Activated B cell treated with CpG ODN at 0.5 μM for 24 hours (primary cell): ENCODE data around the gene SMPD3. TPM values are rescaled to one million over a fixed set of nuclear protein-coding genes. Genes with fewer than 3 reads are reported as not detected.

ENCODE experiments used
- ATAC-seq: fragments of 200-7000 bp; cut with Tn5 transposase; one replicate; pipeline ENCODE4 v1.10.0; 2021; ENCODE audit warnings: low read depth, mild to moderate bottlenecking, moderate library complexity
- CTCF ChIA-PET: fragments of 350-600 bp; sonication (Branson Sonifier 250); formaldehyde crosslinking; loops from one replicate; lab custom pipeline; 2021; ENCODE audit warnings: antibody characterized with exemption; lab: Charles Lee
- POLR2A ChIA-PET: fragments of 350-600 bp; sonication (Branson Sonifier 250); formaldehyde crosslinking; loops from one replicate; lab custom pipeline; 2021; ENCODE audit warnings: antibody characterized with exemption; lab: Charles Lee
- DNase-seq: peaks from one replicate; pipeline ENCODE4 v3.0.0; 2022
- H3K27ac Mint-ChIP-seq: one replicate; pipeline ENCODE4 v1.8.0; 2020; ENCODE audit warnings: mixed read lengths
- H3K27me3 Mint-ChIP-seq: one replicate; pipeline ENCODE4 v1.8.0; 2021; ENCODE audit warnings: mixed read lengths
- H3K36me3 Mint-ChIP-seq: one replicate; pipeline ENCODE4 v1.8.0; 2021; ENCODE audit warnings: low read depth, mixed read lengths
- H3K4me1 Mint-ChIP-seq: one replicate; pipeline ENCODE4 v1.8.0; 2021; ENCODE audit warnings: mixed read lengths
- H3K4me3 Mint-ChIP-seq: one replicate; pipeline ENCODE4 v1.8.0; 2020; ENCODE audit warnings: mild to moderate bottlenecking, mixed read lengths
- H3K9me3 Mint-ChIP-seq: one replicate; pipeline ENCODE4 v1.8.0; 2020; ENCODE audit warnings: mixed read lengths
- CTCF ChIP-seq: fragments of 200-600 bp; IDR thresholded peaks from one replicate; pipeline ENCODE4 v1.8.0; 2022; ENCODE audit warnings: antibody characterized with exemption, mild to moderate bottlenecking
- intact Hi-C: fragments of 100-400 bp; cut with micrococcal nuclease; formaldehyde crosslinking; loops from one replicate; pipeline ENCODE4 v1.15.1; 2024
- total RNA-seq: library from RNA; stranded (reverse); gene quantifications from 2 replicates; pipeline ENCODE4 v1.2.3, GENCODE V29; 2022

SMPD3 gene
- total RNA-seq, 1 donor from 2014 or later = 0.35 TPM

- no peak for ATAC-seq
- Mint-ChIP-seq H3K4me1 (peaks cover 3% of the 10 kb centered on the region), H3K9me3 (no peaks in the 10 kb centered on the region), H3K27me3 (no peaks in the 10 kb centered on the region), H3K4me3 (no peak overlapping the region), H3K36me3 (no peaks in the 10 kb centered on the region), H3K27ac (no peak overlapping the region)
- DNase-seq = no peak
- intact Hi-C loops = no loop called here
- CTCF ChIA-PET = interaction anchor here (1.3 kb wide), 1 partner anchor 31 kb away, joined by 3 read pairs; no protein-coding TSS in a partner anchor
- POLR2A ChIA-PET = no interaction called here
- no peak for TF ChIP-seq CTCF
Observed at GRCh38 chr16:68479271-68479670, 31.0 kb upstream of the SMPD3 start.

GRCh38 chr16:68478526-68479250 is 30.4 kb upstream of the SMPD3 start:
- no peak for DNase-seq
- ChIA-PET CTCF (interaction anchor here (1.3 kb wide), 1 partner anchor 32 kb away, joined by 3 read pairs; no protein-coding TSS in a partner anchor), POLR2A (no interaction called here)
- intact Hi-C loops = no loop called here
- peaks cover 5% of the 10 kb centered on the region for H3K4me1 Mint-ChIP-seq
- ATAC-seq = no peak
- H3K27me3 Mint-ChIP-seq = no peaks in the 10 kb centered on the region
- no peaks in the 10 kb centered on the region for H3K36me3 Mint-ChIP-seq
- H3K4me3 Mint-ChIP-seq = no peak overlapping the region
- no peaks in the 10 kb centered on the region for H3K9me3 Mint-ChIP-seq
- H3K27ac Mint-ChIP-seq = no peak overlapping the region
- TF ChIP-seq CTCF = no peak

DNA sequence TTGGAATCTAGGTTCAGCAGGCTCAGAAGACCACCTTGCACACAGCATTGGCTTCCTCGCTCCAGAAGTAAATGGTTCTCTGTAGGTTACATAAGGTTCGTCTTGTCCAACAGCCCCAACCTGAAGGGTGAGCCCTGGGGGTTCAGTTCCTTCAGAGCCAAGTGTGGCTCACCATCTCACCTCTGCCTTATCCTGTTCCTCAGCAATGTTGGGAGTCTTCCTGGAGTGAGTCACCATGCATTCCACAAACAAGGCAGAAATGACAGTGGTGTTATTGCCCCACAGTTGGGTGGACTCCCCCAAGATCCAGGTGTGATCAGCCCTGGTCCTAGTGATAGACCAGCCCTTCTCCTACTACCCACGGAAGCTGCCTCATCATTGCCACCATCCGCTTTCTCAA is 26.8 kb upstream of the SMPD3 start:
- TF ChIP-seq CTCF = no peak
- DNase-seq (no peak), ATAC-seq (no peak)
- ChIA-PET POLR2A (no interaction called here), CTCF (no interaction called here)
- intact Hi-C loops = no loop called here
- no peaks in the 10 kb centered on the region for H3K27me3 Mint-ChIP-seq
- no peak overlapping the region for H3K4me3 Mint-ChIP-seq
- no peaks in the 10 kb centered on the region for H3K9me3 Mint-ChIP-seq
- peaks cover 29% of the 10 kb centered on the region for H3K4me1 Mint-ChIP-seq
- no peaks in the 10 kb centered on the region for H3K36me3 Mint-ChIP-seq
- H3K27ac Mint-ChIP-seq = no peak overlapping the region

DNA sequence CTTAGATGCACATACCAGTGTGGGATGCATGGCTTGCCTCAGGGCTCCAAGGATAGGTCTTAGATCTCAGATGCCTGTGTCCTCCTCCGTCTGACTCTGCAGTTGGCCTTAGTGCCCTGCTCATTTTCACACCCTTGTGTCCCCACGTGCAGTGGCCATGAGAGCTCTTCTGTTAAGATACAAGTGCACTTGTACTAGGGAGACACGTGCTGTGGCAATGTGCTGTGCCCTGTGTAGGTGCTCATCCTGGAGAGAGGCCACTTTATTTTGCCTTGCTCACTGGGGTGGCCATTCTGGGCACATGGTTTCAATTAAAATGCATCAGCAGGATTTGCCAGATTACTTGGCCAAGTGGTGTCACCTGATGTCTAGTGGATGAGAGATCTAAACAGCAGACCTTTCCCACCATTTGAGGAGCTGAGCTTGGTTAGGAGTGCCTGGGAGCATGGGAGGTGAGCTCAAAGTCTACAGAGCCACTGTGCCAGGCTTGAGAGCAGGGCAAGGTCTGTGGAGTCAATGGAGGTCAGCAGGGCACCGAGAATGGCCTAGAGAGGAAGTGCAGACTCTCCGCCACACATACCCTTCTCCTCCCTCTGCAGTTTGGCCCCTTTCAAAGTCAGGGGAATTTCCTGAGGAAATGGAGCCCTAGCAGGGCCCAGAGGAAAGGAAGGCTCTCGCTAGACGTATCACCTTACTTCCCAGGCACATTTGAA is 25.2 kb upstream of the SMPD3 start:
- H3K27me3 Mint-ChIP-seq = no peaks in the 10 kb centered on the region
- CTCF ChIA-PET = no interaction called here
- no peak for TF ChIP-seq CTCF
- H3K4me1 Mint-ChIP-seq = peaks cover 39% of the 10 kb centered on the region
- no peaks in the 10 kb centered on the region for H3K36me3 Mint-ChIP-seq
- DNase-seq (no peak), ATAC-seq (no peak)
- POLR2A ChIA-PET = interaction anchor here (1.0 kb wide), 1 partner anchor 21 kb away, joined by 3 read pairs; no protein-coding TSS in a partner anchor
- intact Hi-C loops = no loop called here
- H3K4me3 Mint-ChIP-seq = no peak overlapping the region
- no peak overlapping the region for H3K27ac Mint-ChIP-seq
- H3K9me3 Mint-ChIP-seq = no peaks in the 10 kb centered on the region

DNA sequence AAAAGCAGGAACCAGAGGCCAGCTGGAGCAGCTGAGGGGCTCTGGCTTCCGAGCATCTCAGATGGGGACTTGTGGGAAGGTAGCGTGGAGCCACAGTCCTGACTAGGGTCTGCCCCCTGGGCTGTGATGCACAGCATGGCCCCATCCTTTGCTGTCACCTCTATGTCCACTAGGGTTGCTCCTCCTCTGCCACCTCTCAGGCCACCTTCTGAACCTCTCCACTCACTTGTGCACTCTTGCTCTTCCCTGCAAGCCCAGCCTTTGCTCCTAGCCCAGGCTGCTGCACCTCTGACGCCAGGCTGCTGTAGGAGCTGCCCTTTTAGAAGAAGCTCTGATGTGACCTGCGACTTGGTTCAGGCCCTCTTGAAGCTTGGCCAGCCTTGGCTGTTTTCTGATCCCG is 24.3 kb upstream of the SMPD3 start:
- POLR2A ChIA-PET = no interaction called here
- Mint-ChIP-seq H3K27me3 (no peaks in the 10 kb centered on the region), H3K4me1 (peaks cover 47% of the 10 kb centered on the region), H3K36me3 (no peaks in the 10 kb centered on the region), H3K9me3 (no peaks in the 10 kb centered on the region), H3K27ac (no peak overlapping the region), H3K4me3 (no peak overlapping the region)
- no peak for DNase-seq
- no peak for ATAC-seq
- CTCF ChIA-PET = no interaction called here
- intact Hi-C loops = no loop called here
- TF ChIP-seq CTCF = no peak
